Ovary (tissue), 9 donors: ENCODE measurements around the gene DMAC1. TPM values are rescaled to one million over a fixed set of nuclear protein-coding genes. Genes with fewer than 3 reads are reported as not detected.

Source experiments
- DNase-seq, 5 donors: peaks; one replicate each; pipeline ENCODE4 v3.0.0-alpha.2; 2019 to 2020
- H3K27ac ChIP-seq, 2 donors: fragments of 200-600 bp; one replicate each; pipeline versions ENCODE4 v1.5.1 to v1.8.0; 2019 to 2022
- H3K27me3 ChIP-seq: fragments of 200-600 bp; one replicate; pipeline ENCODE4 v1.8.0; 2022
- H3K36me3 ChIP-seq: fragments of 200-600 bp; sonication (generic); one replicate; pipeline ENCODE4 v1.5.1; 2019
- H3K4me1 ChIP-seq: one replicate; pipeline ENCODE4 v1.8.1; 2013; ENCODE audit warnings: mild to moderate bottlenecking, moderate library complexity; ENCODE audit not compliant: insufficient read depth
- H3K4me3 ChIP-seq: fragments of 200-600 bp; sonication (generic); one replicate; pipeline ENCODE4 v1.5.1; 2017
- H3K9me3 ChIP-seq, 2 donors: fragments of 200-600 bp in 1 of 2; sonication (generic) in 1 of 2; one replicate each; pipeline versions ENCODE4 v1.5.1 to v1.8.1; 2013 to 2019; ENCODE audit warnings: mild to moderate bottlenecking in 1 of 2, moderate library complexity in 1 of 2
- EP300 ChIP-seq: sonication (generic); formaldehyde crosslinking; IDR thresholded peaks from one replicate; pipeline ENCODE4 v1.6.1; 2017; ENCODE audit warnings: antibody characterized with exemption
- POLR2A ChIP-seq: fragments of 450-650 bp; IDR thresholded peaks from one replicate; pipeline ENCODE4 v1.6.1; 2017; ENCODE audit warnings: antibody characterized with exemption, mild to moderate bottlenecking, moderate library complexity
- WGBS, 3 donors: extraction: QIAGEN DNeasy Blood & Tissue Kit in 1 of 3; methylation state at CpG; one replicate each; pipeline versions ENCODE4 v1.1.5 to v1.1.7; 2013 to 2017; 5-methylcytosine and 5-hydroxymethylcytosine counted together
- intact Hi-C, 4 donors: fragments of 100-400 bp; cut with DNase I; formaldehyde crosslinking; loops; one replicate each; pipeline versions ENCODE4 v1.11.0 to v1.15.1; 2022 to 2023
- polyA plus RNA-seq, 2 donors: library from polyadenylated mRNA; stranded (reverse); fragments of 200-250 nt in 1 of 2; fragments of 350-450 nt in 1 of 2; fragmentation: Illumina TruSeq in 1 of 2; extraction: RNeasy Lipid Tissue Mini Kit (QIAGEN cat#74804) in 1 of 2; gene quantifications; one replicate each; pipeline ENCODE4 v1.2.3, GENCODE V29; 2013 to 2014
- total RNA-seq, 7 donors: library from RNA; depleted of rRNA in 2 of 7; stranded (reverse); fragments of >200 nt in 2 of 7; fragmentation: NEBNext Ultra II Directional in 3 of 7; extraction: Animal tissue kit (Norgen Biotek cat#: 25700) in 3 of 7; gene quantifications; one replicate each; pipeline versions ENCODE4 v1.1.0 to v1.2.4, GENCODE V29; 2016 to 2023
- TF ChIP-seq, protein P1 (sequence below), 3 donors: fragments of 450-650 bp in 2 of 3; fragments of 200-600 bp in 1 of 3; IDR thresholded peaks; one replicate each; pipeline versions ENCODE4 v1.5.1 to v1.8.0; 2016 to 2022; ENCODE audit warnings: antibody characterized with exemption in 3 of 3, mild to moderate bottlenecking in 1 of 3
- donor health status: DM: no; HTN: no; CAD: no; lungs with moderate emphysema.
- donor health status: DM: no; HTN: no; CAD: no.
- donor health status: Bipolar disorder and iron deficiency.
- donor health status: DM: yes; HTN: yes; CAD: no.
- donor health status: DM: no; HTN: no; CAD: no.
- donor health status: DM: yes; HTN: yes; CAD: no.

The DMAC1 gene
- total and polyA plus RNA-seq, 9 donors = 16.2 to 57.3 (median 38.9) TPM

GRCh38 chr9:7823651-7824050 lies 24.1 kb upstream of the DMAC1 start:
- no peaks in the 10 kb centered on the region for H3K9me3 ChIP-seq
- H3K27ac ChIP-seq = no peak overlapping the region
- no peaks in the 10 kb centered on the region for H3K4me1 ChIP-seq
- H3K4me3 ChIP-seq = no peak overlapping the region
- no peaks in the 10 kb centered on the region for H3K27me3 ChIP-seq
- intact Hi-C loops = no loop called here
- WGBS, 3 donors = 89 to 90% (median 90%) methylated on average over 5 of the region's 5 CpGs
- TF ChIP-seq, protein P1, sequence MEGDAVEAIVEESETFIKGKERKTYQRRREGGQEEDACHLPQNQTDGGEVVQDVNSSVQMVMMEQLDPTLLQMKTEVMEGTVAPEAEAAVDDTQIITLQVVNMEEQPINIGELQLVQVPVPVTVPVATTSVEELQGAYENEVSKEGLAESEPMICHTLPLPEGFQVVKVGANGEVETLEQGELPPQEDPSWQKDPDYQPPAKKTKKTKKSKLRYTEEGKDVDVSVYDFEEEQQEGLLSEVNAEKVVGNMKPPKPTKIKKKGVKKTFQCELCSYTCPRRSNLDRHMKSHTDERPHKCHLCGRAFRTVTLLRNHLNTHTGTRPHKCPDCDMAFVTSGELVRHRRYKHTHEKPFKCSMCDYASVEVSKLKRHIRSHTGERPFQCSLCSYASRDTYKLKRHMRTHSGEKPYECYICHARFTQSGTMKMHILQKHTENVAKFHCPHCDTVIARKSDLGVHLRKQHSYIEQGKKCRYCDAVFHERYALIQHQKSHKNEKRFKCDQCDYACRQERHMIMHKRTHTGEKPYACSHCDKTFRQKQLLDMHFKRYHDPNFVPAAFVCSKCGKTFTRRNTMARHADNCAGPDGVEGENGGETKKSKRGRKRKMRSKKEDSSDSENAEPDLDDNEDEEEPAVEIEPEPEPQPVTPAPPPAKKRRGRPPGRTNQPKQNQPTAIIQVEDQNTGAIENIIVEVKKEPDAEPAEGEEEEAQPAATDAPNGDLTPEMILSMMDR (IDR thresholded peaks at IDR 0.05) = no peak
- DNase-seq = no peak
- no peaks in the 10 kb centered on the region for H3K36me3 ChIP-seq

DNA sequence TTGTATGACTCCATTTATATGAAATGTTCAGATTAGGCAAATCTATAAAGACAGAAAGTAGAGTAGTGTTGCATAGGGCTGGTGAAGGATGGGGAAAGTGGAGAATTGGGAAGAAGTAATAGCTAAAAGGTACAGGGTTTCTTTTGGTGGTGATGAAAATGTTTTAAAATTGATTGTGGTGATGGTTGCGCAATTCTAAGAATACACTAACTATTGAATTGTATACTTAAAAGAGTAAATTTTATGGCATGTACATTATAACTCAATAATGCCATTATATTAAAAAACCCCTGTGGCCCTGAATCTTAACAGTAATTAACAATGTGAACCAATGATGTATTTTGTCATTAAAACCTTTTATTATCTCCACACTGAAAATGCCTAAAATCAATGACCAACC lies 20.4 kb upstream of the DMAC1 start:
- no peak for TF ChIP-seq EP300
- TF ChIP-seq POLR2A = no peak
- TF ChIP-seq, protein P1 (IDR thresholded peaks at IDR 0.05) = no peak
- WGBS, 3 donors = 39 to 48% (median 41%) methylated on average over 1 of the region's 1 CpG
- intact Hi-C loops = no loop called here
- H3K4me3 ChIP-seq = no peak overlapping the region
- no peaks in the 10 kb centered on the region for H3K9me3 ChIP-seq
- H3K36me3 ChIP-seq = no peaks in the 10 kb centered on the region
- H3K27ac ChIP-seq = no peak overlapping the region
- no peak for DNase-seq
- no peaks in the 10 kb centered on the region for H3K27me3 ChIP-seq
- no peaks in the 10 kb centered on the region for H3K4me1 ChIP-seq

- TF ChIP-seq EP300 = no peak
- no peak for TF ChIP-seq POLR2A
- TF ChIP-seq, protein P1 (IDR thresholded peaks at IDR 0.05) = no peak
- Histone ChIP-seq H3K4me3 (no peak overlapping the region), H3K36me3 (no peaks in the 10 kb centered on the region), H3K4me1 (no peaks in the 10 kb centered on the region), H3K27ac (no peak overlapping the region), H3K27me3 (no peaks in the 10 kb centered on the region), H3K9me3 (no peaks in the 10 kb centered on the region)
- intact Hi-C loops = no loop called here
- DNase-seq = no peak
- WGBS, 3 donors = 62 to 75% (median 73%) methylated on average over 2 of the region's 2 CpGs
Observed at GRCh38 chr9:7816021-7816420, 16.4 kb upstream of the DMAC1 start.

- H3K27ac ChIP-seq = no peak overlapping the region
- H3K27me3 ChIP-seq = no peaks in the 10 kb centered on the region
- TF ChIP-seq EP300 = no peak
- no peak for TF ChIP-seq POLR2A
- TF ChIP-seq, protein P1 (IDR thresholded peaks at IDR 0.05) = no peak
- WGBS, 3 donors = 86 to 94% (median 87%) methylated on average over 2 of the region's 2 CpGs
- intact Hi-C loops = no loop called here
- DNase-seq = no peak
- H3K4me1 ChIP-seq = no peaks in the 10 kb centered on the region
- no peaks in the 10 kb centered on the region for H3K36me3 ChIP-seq
- no peak overlapping the region for H3K4me3 ChIP-seq
- no peaks in the 10 kb centered on the region for H3K9me3 ChIP-seq
Observed at GRCh38 chr9:7813030-7813429, 13.5 kb upstream of the DMAC1 start.

DNA sequence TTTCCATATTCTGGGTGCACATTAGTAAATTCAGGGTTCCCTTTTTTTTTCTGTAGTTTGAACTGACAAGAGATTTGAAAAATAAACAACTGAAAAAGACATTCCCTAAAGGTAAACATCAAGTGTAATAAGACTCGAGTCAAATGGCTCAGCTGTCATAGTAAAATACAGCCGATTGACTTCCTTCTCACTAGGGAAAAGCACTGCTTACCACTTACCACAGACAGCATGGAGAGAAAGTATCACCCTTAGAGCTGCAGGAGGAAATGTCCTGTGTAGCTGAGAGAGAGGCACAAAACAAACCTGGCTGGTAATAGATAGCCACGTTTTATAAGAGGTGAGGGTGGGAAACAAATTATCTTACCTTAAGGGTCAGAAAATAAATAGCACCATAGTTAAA lies 12.1 kb upstream of the DMAC1 start:
- H3K9me3 ChIP-seq = no peaks in the 10 kb centered on the region
- TF ChIP-seq POLR2A (no peak), EP300 (no peak)
- TF ChIP-seq, protein P1 (IDR thresholded peaks at IDR 0.05) = no peak
- H3K4me1 ChIP-seq = no peaks in the 10 kb centered on the region
- no peak overlapping the region for H3K4me3 ChIP-seq
- WGBS, 3 donors = 60 to 68% (median 66%) methylated on average over 3 of the region's 3 CpGs
- H3K27me3 ChIP-seq = no peaks in the 10 kb centered on the region
- DNase-seq = no peak
- intact Hi-C loops = no loop called here
- no peaks in the 10 kb centered on the region for H3K36me3 ChIP-seq
- no peak overlapping the region for H3K27ac ChIP-seq
